Measurements from ENCODE around the gene MYO1E.

MYO1E gene

GRCh38 chr15:59232476-59232875 is 140.2 kb downstream of the MYO1E start:
- ATAC-seq (ENCODE audit: low read depth) (no peak), DNase-seq (ENCODE audit: low spot score in 2 of 2) (no peak)
- H3K27me3 Mint-ChIP-seq: no peaks in the 10 kb centered on the region
- H3K9me3 Mint-ChIP-seq: no peaks in the 10 kb centered on the region
- H3K36me3 Mint-ChIP-seq: peaks cover 15% of the 10 kb centered on the region
- H3K4me3 Mint-ChIP-seq: no peak overlapping the region
- no peak overlapping the region for H3K27ac Mint-ChIP-seq
- peaks cover 15% of the 10 kb centered on the region for H3K4me1 Mint-ChIP-seq

GRCh38 chr15:59230531-59231055 is 142.1 kb downstream of the MYO1E start:
- Mint-ChIP-seq H3K36me3 (peaks cover 16% of the 10 kb centered on the region), H3K4me1 (peaks cover 4% of the 10 kb centered on the region), H3K27me3 (no peaks in the 10 kb centered on the region)

DNA sequence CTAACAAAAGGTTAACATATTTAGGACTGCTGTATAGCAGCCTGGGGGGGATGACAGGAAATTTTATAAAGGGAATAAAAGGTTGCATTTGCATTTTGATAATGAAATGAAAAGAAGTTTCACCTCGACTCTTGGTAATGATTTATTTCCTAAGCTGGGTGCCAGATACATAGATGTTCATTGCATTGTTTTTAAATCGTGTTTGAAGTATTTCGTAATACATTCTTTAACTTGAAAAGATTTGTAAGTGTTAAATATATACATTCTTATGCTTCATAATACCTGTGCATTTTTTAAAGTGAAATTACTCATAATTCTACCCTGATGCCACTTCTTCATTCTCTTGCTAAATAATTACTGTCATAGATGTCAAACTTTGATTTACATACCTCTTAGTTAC is 143.2 kb downstream of the MYO1E start:
- Mint-ChIP-seq H3K4me1 (peaks cover 4% of the 10 kb centered on the region), H3K36me3 (peaks cover 18% of the 10 kb centered on the region), H3K27me3 (no peaks in the 10 kb centered on the region), H3K9me3 (no peaks in the 10 kb centered on the region), H3K4me3 (no peak overlapping the region), H3K27ac (no peak overlapping the region)
- ATAC-seq (ENCODE audit: low read depth) (no peak), DNase-seq (ENCODE audit: low spot score in 2 of 2) (no peak)

More at GRCh38 chr15:59230531-59231055, 142.1 kb downstream of the MYO1E start:
- DNase-seq (ENCODE audit: low spot score in 2 of 2) (no peak), ATAC-seq (ENCODE audit: low read depth) (no peak)
- Mint-ChIP-seq H3K4me3 (no peak overlapping the region), H3K9me3 (no peaks in the 10 kb centered on the region), H3K27ac (no peak overlapping the region)

GRCh38 chr15:59229015-59229414 is 143.7 kb downstream of the MYO1E start:
- Mint-ChIP-seq H3K27me3 (no peaks in the 10 kb centered on the region), H3K4me3 (no peak overlapping the region), H3K4me1 (peaks cover 4% of the 10 kb centered on the region), H3K27ac (no peak overlapping the region), H3K9me3 (no peaks in the 10 kb centered on the region), H3K36me3 (peaks cover 16% of the 10 kb centered on the region)
- DNase-seq (ENCODE audit: low spot score in 2 of 2) (no peak), ATAC-seq (ENCODE audit: low read depth) (no peak)

DNA sequence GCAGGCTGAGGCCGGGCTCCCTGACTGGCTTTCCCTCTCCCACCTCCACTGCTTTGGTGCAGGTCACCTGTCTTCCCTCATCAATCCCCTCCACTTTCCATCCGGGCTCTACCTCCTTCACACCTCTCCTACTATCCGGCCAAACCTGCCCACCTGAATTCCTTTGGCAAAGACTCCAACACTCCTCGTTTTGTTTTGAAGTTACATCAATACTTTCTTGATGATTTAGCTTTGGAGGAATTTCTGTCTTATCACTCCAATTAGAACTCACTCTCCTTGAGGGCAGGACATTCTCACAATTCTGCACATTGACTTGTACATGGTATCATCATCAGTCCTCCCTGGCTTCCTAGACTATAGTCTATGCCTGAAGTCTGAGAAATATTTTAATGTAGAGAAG is 145.7 kb downstream of the MYO1E start:
- ATAC-seq (ENCODE audit: low read depth): no peak
- no peak for DNase-seq (ENCODE audit: low spot score in 2 of 2)
- Mint-ChIP-seq H3K27me3 (no peaks in the 10 kb centered on the region), H3K9me3 (no peaks in the 10 kb centered on the region), H3K4me3 (no peak overlapping the region), H3K27ac (peak overlapping the region; percentile 12), H3K36me3 (peaks cover 16% of the 10 kb centered on the region), H3K4me1 (peaks cover 2% of the 10 kb centered on the region)

DNA sequence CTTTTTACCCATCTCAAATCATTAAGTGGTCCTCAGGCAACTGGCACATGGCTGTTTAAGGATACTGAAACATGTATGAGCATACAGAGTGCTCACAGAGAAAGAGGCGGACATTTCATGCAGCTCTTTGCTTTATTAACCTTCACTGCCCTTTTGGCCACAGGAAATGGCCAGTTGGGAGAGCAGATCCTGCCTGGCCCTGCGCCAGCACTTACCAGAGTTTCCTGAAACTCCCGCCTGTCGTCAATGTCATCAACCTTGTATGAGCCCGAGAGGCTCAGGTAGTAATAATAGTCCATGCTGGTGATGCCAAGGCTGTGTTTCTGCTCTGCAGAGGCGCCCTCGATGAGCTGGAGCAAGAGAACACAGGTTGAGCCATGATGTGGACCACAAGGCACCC is 148.2 kb downstream of the MYO1E start:
- H3K36me3 Mint-ChIP-seq: peaks cover 21% of the 10 kb centered on the region
- H3K27me3 Mint-ChIP-seq: no peaks in the 10 kb centered on the region
- no peak for ATAC-seq (ENCODE audit: low read depth)
- H3K4me1 Mint-ChIP-seq: no peaks in the 10 kb centered on the region
- H3K9me3 Mint-ChIP-seq: no peaks in the 10 kb centered on the region
- no peak for DNase-seq (ENCODE audit: low spot score in 2 of 2)
- no peak overlapping the region for H3K4me3 Mint-ChIP-seq
- no peak overlapping the region for H3K27ac Mint-ChIP-seq

DNA sequence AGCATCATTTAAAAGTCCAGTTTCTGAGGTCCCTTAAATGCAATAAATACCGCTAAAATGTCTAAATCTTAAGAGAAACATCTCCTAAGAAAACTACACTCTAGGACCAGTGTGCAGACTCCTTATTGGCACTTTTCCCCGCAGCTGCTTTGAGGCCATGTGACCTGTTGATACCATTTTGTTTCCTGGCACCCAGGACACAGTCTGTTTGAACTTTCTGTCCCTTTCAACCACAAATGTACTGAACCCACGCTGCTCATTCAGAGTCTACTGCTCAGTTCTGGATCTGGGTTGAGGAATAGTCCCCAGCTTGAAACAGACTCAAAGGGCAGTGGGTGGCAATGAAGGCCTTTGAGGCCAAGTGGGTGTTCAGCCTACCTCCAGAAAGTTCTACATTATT is 148.9 kb downstream of the MYO1E start:
- peaks cover 21% of the 10 kb centered on the region for H3K36me3 Mint-ChIP-seq
- no peak overlapping the region for H3K4me3 Mint-ChIP-seq
- no peaks in the 10 kb centered on the region for H3K27me3 Mint-ChIP-seq
- DNase-seq (ENCODE audit: low spot score in 2 of 2): no peak
- no peaks in the 10 kb centered on the region for H3K9me3 Mint-ChIP-seq
- no peak for ATAC-seq (ENCODE audit: low read depth)
- H3K4me1 Mint-ChIP-seq: no peaks in the 10 kb centered on the region
- no peak overlapping the region for H3K27ac Mint-ChIP-seq

DNA sequence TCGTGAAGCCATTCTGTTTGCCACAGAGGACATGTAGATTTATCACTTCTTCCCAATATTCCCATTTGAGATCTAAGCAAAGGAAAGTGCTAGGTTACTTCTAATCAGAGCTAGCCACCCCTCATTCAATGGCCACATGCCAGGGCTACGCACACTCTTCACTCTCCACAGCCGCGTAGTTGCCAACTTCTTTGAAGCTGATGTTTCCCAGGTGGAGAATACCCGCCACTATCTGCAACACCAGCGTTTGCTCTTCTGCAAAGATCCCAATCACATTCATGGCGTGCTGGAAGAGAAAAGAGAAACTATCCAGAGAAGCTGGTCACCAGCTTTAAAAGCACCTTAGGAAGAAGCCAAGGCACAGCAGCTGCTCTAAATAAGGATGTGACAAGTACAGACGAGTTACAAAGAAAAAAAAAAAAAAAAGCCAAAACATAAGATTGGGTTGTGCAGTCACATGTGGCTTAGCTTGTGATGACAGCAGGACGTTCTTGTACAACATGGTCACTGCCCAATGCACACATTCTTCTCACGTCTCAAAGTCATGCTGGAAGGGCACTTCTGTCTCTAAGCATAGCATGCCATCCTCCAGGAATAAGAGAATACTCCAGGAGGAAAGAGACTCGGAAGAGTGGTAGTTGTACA is 149.6 kb downstream of the MYO1E start:
- Mint-ChIP-seq H3K4me1 (no peaks in the 10 kb centered on the region), H3K9me3 (no peaks in the 10 kb centered on the region), H3K4me3 (no peak overlapping the region), H3K36me3 (peaks cover 25% of the 10 kb centered on the region), H3K27me3 (no peaks in the 10 kb centered on the region), H3K27ac (no peak overlapping the region)
- DNase-seq (ENCODE audit: low spot score in 2 of 2) (no peak), ATAC-seq (ENCODE audit: low read depth) (no peak)

DNA sequence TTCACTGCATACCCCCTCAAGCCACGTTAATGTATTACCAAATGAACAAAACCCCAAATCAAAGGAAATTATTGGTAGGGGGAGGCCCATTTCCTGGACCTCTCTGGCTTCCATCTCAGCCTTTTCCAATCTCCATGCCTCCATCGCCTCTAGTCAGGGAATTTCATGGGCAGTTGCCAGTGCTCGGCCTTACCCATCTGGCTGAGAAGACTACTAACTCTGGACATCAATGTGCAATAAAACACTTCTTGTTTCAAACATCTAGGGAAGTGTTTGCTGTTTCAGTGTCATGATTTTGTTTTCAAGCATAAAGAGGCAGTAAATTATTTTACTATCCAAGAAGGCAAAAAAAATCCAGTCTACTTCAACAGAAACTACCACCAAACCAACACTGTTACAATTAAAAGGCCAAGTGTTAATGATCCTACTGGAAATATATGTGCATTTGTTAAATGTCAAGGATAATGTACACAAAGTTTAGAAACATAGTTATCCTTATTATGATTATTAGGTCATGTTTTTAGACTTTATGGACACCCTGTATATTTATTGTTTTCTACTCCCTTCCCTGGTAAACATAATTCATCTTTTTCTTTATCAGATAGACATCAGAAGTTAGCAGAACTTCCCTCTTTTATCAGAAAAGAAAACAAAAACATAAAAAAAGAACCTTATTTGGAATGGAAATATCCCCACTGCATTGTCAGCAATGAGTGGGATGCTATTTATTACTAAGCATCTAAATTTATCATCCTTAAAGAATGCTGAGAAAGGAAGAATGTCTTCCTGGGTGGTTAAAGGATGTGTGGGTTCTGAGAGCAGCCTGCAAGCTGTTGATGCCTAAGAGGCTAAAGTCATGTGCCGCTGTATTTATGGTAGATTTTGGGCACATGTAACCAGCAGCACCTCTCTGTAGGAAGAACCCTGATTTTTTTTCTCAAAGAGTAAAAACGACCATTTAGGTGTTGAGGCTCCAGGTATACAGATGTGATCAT is 150.9 kb downstream of the MYO1E start:
- DNase-seq (ENCODE audit: low spot score in 2 of 2) (no peak), ATAC-seq (ENCODE audit: low read depth) (no peak)
- H3K27ac Mint-ChIP-seq: no peak overlapping the region
- no peaks in the 10 kb centered on the region for H3K27me3 Mint-ChIP-seq
- no peak overlapping the region for H3K4me3 Mint-ChIP-seq
- no peaks in the 10 kb centered on the region for H3K4me1 Mint-ChIP-seq
- no peaks in the 10 kb centered on the region for H3K9me3 Mint-ChIP-seq
- H3K36me3 Mint-ChIP-seq: peaks cover 23% of the 10 kb centered on the region

DNA sequence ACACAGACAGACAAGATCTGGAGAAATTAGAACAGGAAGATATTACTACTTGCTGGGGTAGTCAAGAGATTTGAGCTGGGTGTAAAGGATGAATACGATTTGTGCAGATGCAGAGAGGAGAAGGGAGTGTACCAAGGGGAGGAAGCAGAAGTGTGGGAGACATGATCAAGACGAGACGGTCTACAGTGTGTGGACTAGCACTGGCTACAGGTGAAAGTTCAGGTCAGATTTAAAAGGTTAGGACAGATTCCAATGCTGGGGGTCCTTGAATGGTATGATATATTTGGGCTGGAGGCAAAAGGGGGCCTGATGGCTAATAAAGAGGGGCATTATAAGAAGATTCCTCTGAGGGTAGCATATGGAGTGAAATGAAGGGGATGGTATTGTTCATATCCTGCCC is 154.0 kb downstream of the MYO1E start:
- no peaks in the 10 kb centered on the region for H3K9me3 Mint-ChIP-seq
- H3K36me3 Mint-ChIP-seq: peaks cover 27% of the 10 kb centered on the region
- H3K27ac Mint-ChIP-seq: no peak overlapping the region
- H3K4me1 Mint-ChIP-seq: no peaks in the 10 kb centered on the region
- DNase-seq (ENCODE audit: low spot score in 2 of 2) (no peak), ATAC-seq (ENCODE audit: low read depth) (no peak)
- H3K4me3 Mint-ChIP-seq: no peak overlapping the region
- H3K27me3 Mint-ChIP-seq: no peaks in the 10 kb centered on the region

DNA sequence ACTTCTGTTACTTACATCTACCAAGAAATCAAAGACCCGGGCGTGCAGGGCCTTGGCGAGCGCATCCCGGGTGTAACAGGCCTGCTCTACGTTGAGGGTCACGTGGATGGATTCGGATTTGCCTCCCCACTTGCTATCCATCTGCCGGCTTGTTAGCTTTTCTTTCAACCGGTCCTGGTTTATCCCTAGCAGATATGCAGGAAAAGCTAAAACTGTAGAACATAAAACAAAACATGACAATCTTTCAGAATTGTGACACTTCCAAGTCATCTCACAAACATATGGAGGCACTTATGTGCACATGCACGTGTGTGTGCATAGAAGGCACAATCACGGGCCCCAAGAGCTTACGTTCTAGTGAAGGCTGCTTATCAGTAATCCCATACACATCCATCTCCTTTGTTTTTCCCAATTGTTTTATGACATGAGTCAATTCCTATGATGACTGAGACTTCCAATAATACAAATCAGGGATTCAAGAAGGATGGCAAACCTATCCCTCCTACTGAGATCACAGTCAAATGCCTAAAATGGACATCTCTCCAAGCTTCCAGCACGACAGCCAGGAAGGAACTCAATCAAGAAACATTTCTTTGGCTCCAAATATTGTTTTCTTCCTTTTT is 154.7 kb downstream of the MYO1E start:
- Mint-ChIP-seq H3K4me1 (no peaks in the 10 kb centered on the region), H3K27me3 (no peaks in the 10 kb centered on the region), H3K27ac (no peak overlapping the region), H3K9me3 (no peaks in the 10 kb centered on the region), H3K4me3 (no peak overlapping the region), H3K36me3 (peaks cover 25% of the 10 kb centered on the region)
- ATAC-seq (ENCODE audit: low read depth) (no peak), DNase-seq (ENCODE audit: low spot score in 2 of 2) (no peak)

GRCh38 chr15:59216911-59217310 is 155.8 kb downstream of the MYO1E start:
- H3K4me3 Mint-ChIP-seq: no peak overlapping the region
- peaks cover 22% of the 10 kb centered on the region for H3K36me3 Mint-ChIP-seq
- no peak overlapping the region for H3K27ac Mint-ChIP-seq
- ATAC-seq (ENCODE audit: low read depth) (no peak), DNase-seq (ENCODE audit: low spot score in 2 of 2) (no peak)
- no peaks in the 10 kb centered on the region for H3K27me3 Mint-ChIP-seq
- H3K9me3 Mint-ChIP-seq: no peaks in the 10 kb centered on the region
- H3K4me1 Mint-ChIP-seq: no peaks in the 10 kb centered on the region

GRCh38 chr15:59210186-59210585 is 162.5 kb downstream of the MYO1E start:
- ATAC-seq (ENCODE audit: low read depth) (no peak), DNase-seq (ENCODE audit: low spot score in 2 of 2) (no peak)
- Mint-ChIP-seq H3K36me3 (peaks cover 33% of the 10 kb centered on the region), H3K9me3 (no peaks in the 10 kb centered on the region), H3K4me3 (no peak overlapping the region), H3K4me1 (no peaks in the 10 kb centered on the region), H3K27ac (no peak overlapping the region), H3K27me3 (no peaks in the 10 kb centered on the region)

DNA sequence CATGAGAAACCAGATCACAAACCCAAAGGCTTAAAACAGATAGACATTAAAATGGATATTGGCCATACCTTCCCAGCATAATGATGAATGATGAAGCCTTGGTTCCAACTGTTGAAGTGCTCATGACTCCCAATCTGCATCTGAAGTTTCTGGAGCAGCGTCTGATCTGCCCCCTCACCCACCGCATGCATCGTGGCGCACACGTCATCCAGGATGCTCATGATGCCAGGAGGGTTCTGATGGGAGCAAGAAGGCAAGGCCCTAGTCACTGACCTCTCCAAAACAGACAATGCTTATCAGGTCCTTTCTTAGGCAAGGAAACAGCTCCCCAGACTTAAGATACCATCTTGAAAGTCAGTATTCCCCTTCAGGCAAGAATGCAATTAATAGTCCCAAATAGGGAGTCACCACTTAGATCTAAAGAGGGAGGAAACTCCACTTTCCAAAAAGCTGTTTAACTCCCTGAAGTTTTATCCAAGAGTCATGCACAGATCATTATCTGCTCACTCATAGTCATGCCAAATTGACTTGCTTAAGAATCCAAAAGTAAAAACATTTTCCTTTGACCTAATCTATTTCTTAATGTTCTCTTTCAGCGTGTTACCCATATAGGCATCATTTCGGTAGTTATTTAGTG is 163.9 kb downstream of the MYO1E start:
- Mint-ChIP-seq H3K27ac (no peak overlapping the region), H3K9me3 (no peaks in the 10 kb centered on the region), H3K4me3 (no peak overlapping the region), H3K4me1 (no peaks in the 10 kb centered on the region), H3K27me3 (no peaks in the 10 kb centered on the region), H3K36me3 (peaks cover 34% of the 10 kb centered on the region)
- DNase-seq (ENCODE audit: low spot score in 2 of 2): no peak
- ATAC-seq (ENCODE audit: low read depth): no peak
